NCI-H345 treated with DMSO at 0.1 percent for 48 hours (cell line): ENCODE data around the gene SOX12.
"Not testable (repeated sequence)": the region's sequence is repeated elsewhere in the genome, so short reads cannot be mapped to it uniquely, and the experiment has no call there.

Source experiments
- DNase-seq: peaks from one replicate; lab custom pipeline; 2025; ENCODE audit not compliant: unreplicated experiment; lab: John Stamatoyannopoulos, UW

SOX12 gene

DNA sequence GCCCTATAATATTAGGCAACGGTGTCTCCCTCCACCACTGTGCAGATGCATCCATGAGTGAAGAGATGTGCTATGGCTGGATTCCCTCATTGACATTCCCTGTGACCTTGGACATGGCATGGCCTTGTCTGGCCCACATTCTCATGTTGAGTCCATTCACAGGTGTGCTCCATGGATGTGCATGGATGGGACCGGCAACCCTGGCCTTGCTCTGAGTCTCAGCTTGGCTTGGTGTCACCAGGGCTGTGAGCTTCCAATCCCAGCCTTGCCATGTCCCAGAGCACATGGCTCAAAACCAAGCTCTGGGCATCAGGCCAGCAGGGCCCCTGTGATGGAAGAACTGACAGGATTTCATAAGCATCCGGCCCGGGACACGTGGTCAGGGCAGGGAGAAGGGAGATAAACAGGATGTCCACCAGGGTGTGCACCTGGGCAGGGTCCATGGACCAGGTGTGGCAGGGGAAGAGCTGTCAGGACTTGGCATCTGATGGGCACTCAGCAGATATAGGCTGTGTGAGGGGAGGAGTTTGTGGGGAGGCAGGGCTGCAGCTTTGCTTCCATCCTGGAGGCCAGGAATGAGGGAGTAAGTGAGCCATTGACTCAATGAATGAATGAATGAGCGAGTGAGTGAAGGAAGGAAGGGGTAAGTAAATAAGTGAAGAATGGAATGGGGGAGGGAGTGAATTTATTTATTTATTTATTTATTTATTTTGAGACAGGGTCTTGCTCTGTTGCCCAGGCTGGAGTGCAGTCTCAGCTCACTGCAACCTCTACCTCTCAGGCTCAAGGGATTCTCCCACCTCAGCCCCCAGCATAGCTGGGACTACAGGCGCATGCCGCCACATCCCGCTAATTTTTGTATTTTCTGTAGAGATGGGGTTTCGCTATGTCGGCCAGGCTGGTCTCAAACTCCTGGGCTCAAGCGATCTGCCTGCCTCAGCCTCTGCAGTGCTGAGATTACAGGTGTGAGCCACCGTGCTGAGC is 37.2 kb downstream of the SOX12 start:
- DNase-seq = peak; percentile 79

DNA sequence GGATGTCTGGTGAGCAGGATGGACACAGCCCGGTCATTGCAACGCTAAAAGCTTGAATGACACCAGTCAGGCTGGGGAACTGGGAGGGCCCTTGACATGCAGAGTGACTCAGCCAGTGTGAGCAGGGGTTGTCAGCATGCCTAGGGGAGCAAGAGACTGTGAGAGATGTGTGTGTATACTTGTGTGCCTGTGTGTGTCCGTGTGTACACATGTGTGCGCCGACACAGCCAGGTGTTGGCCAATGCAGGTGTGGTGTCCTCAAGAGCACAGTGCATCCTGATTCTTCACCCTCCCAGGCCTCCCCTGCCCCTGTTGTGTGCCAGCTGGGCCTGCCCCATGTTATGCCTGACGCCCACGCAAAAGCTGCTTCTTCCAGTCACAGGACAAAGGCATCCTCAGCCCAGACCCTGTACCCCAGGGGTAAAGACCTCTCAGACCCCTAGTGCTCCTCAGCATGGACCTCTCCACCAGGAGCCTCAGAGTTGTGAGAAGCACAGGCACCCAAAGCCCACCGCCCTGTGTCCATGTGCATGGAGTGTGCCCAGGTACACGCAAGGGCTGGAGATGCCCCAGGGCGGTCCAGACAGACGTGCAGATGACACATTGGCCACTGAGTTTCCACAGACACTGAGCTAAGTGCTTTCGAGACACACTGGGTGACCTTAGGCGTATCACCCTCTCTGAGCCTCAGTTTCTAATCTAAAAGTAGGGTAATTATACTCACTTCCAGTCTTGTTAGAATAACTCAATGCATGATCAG is 38.1 kb downstream of the SOX12 start:
- no peak for DNase-seq

DNA sequence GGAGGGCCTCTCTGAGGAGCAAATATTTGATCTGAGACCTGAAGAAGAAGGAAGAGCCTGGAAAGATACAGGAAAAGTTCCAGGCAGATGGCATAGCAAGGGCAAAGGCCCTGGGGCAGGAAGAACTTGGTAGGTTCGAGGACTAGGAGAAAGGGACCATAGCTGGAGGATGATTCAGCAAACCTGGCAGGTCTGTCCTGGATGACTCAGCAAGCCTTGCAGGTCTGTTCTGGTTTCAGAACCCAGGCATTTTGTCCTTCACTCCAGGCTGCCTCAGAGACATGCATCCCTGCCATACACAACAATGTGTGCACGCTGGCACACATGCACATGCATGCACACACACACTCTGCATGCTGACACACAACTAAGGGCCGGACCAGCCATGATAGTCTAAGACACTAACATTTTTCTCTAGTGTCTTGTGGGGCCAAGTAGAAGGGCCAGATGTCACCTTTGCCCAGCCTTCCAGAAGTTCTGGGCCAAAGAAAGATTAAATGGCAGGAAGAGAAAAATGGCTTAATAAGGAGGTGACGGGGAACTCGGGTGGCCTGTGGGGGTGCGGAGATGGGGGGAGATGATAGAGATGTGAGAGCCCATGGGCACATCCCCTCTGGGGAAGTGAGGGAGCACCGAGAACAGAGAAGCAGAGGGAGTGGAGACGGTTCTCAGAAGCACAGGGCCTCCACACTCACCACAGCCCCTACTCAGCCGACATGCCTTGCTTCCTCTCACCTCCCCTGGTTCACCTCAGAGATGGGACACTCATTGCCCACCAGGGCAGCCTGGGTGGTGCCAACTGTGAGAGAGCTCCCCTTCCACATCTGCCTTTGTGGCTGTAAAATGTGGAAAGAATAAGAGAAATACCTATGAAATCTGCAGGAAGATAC is 39.8 kb downstream of the SOX12 start:
- no peak for DNase-seq

DNA sequence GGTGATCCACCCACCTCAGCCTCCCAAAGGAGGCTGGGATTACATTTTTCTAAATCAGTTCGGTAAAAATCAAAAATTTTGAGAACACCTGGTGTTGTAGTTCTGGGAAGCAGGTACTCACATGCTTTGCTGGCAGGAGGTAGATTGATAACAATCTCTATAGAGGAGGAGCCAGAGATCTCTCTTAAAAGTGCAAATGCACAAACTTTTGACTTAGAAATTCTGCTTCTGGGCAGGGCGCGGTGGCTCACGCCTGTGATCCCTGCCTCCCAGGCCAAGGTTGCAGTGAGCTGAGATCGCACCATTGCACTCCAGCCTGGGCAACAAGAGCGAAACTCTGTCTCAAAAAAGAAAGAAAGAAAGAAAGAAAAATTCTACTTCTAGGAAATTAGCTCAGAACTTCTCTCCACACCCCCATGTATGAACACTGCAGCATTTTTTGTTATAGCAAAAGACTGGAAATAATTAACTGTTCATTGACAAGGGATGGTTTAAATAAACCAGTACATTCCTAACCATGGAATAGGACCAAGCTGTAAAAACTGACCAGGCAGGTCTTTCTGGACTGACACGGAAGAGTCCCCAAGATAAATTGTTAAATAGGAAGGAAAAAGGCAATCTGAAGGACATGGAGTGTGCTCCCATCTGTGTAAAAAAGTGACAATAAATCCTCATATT is 40.8 kb downstream of the SOX12 start:
- no peak for DNase-seq

- DNase-seq = no peak
These were observed 41.5 kb downstream of the SOX12 start for GRCh38 chr20:366719-367485.

GRCh38 chr20:367486-367887 is 42.1 kb downstream of the SOX12 start:
- DNase-seq = no peak

DNA sequence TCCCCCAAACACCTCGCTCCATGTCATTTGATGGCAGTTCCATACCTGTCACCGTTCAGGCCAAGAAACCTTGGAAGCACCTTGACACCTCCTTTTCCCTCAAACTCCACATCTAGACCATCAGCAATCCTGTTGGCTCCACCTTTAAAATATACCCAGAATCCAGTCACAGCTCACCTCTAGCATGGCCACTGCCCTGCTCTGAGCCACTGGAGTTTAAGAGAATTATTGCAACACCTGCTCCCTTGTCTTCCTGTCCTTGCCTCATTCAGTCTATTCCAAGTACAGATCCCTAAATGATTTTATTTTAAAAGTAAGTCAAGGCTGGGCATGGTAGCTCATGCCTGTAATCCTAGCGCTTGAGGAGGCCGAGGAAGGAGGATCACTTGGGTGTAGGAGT is 43.6 kb downstream of the SOX12 start:
- DNase-seq = no peak

- DNase-seq = no peak
These were observed 44.8 kb downstream of the SOX12 start for GRCh38 chr20:370151-370600.

DNA sequence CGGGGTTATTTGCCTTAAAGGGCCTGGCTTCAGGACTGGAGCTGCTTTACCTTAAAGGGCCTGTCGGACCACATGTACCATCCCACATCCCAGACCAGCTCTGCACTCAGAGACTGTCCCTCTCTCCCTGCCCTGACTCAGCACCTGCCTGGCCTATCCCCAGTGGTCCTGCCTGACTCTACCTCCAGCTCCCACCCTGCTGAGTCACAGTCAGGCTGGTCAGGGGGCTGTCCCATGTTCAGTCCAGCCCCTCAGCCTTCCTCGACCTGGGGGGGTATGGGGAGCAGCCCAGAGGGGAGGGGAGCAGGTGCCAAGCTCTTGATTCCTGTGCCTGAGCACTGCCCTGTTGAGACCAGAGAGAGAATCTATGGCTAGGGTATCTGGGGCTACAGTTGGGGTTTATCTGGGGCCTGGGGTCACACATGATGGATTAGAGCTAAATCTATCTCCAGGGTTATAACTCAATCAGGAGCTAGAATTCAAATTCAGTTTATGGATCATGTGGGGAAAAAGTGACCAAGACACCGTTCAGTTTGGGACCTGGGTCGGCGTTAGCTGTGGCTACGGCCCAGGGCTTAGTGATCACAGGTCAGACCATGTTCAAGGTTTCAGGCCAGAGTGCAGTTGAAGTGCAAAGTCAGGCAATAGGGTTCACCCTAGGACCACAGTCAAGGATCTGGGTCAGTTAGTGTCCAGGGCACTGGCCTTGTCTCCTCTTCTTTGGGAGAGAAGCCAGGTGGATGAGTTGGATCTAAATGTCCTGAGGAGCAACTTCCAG is 45.8 kb downstream of the SOX12 start:
- DNase-seq = no peak

GRCh38 chr20:371755-372542 is 46.6 kb downstream of the SOX12 start:
- no peak for DNase-seq

GRCh38 chr20:372543-373082 is 47.3 kb downstream of the SOX12 start:
- DNase-seq = not testable (repeated sequence)

GRCh38 chr20:373171-373890 is 48.0 kb downstream of the SOX12 start:
- no peak for DNase-seq

- no peak for DNase-seq
These were observed 50.0 kb downstream of the SOX12 start for GRCh38 chr20:375265-375889.

DNA sequence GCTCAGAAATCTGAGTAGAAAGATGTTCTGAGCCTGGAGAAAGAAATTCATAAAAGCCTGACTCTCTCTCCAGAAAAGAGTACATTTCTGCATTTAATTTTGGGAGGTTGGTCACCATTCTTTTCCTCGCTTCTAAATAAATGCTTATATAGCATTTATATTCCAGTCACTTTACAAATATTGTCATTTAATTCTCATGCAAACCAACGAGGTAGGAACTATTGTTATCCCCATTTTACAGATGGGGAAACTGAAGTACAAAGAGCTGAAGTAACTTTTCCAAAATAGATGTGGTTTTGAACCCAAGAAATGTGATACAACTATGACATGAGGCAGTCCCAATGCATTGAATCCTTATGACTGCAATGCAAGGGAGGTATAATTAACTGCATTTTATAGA is 50.7 kb downstream of the SOX12 start:
- DNase-seq = no peak

DNA sequence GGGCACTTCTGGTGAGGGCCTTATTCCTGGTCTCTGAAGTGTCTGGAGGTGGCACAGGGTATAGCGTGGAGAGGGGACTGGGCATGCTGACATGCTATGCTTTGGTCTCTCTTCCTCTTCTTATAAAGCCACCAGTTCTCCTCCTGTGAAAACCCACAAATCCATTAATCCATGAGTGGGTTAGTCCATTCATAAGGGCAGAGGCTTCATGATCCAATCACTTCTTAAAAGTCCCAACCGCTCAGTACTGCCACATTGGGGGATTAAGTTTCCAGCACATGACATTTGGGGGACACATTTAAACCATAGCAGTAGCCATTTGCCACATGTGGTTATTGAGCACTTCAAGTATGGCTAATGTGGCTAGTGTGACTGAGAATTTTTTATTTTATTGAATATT is 51.4 kb downstream of the SOX12 start:
- no peak for DNase-seq

DNA sequence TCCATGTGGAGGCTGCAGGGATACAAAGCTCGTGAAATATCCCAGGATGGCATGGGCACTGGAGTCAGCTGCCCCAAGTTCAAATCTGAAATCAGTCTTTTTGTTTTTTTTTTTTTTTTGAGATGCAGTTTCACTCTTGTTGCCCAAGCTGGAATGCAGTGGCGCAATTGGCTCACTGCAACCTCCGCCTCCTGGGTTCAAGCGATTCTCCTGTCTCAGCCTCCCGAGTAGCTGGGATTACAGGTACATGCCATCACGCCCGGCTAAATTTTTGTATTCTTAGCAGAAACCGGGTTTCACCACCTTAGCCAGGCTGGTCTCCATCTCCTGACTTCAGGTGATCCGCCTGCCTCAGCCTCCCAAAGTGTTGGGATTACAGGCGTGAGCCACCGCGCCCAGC is 52.2 kb downstream of the SOX12 start:
- DNase-seq = not testable (repeated sequence)

DNA sequence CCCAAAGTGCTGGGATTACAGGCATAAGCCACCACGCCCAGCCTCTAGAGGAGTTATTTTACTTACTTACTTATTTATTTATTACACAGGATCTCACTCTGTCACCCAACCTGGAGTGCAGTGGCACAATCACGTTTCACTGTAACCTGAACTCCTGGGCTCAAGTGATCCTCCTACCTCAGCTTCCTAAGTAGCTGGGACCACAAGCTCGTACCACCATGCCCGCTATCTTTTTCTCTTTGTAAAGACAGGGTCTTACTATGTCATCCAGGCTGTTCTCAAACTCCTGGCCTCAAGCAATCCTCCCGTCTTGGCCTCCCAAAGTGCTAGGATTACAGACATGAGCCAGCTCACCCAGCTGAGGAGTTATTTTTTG is 53.6 kb downstream of the SOX12 start:
- DNase-seq = no peak
